HTERT RPE-1 (cell line): ENCODE data around the gene MAMLD1.

ENCODE experiments used
- in situ Hi-C: fragments of 300-500 bp; cut with MboI; formaldehyde crosslinking; loops from 4 replicates; pipeline ENCODE4 v1.14.3; 2020; ENCODE audit warnings: low sequenced_read_pairs

MAMLD1 gene

GRCh38 chrX:150405576-150405975 is 42.5 kb downstream of the MAMLD1 start:
- in situ Hi-C loops, result no loop called here

GRCh38 chrX:150406596-150406995 is 43.5 kb downstream of the MAMLD1 start:
- in situ Hi-C loops, result no loop called here

- in situ Hi-C loops, result no loop called here
Observed at GRCh38 chrX:150408007-150408406, 44.9 kb downstream of the MAMLD1 start.

GRCh38 chrX:150408561-150408960 is 45.4 kb downstream of the MAMLD1 start:
- in situ Hi-C loops, result no loop called here

GRCh38 chrX:150409486-150409885 is 46.4 kb downstream of the MAMLD1 start:
- in situ Hi-C loops, result no loop called here

- in situ Hi-C loops, result no loop called here
Observed at GRCh38 chrX:150409964-150410363, 46.8 kb downstream of the MAMLD1 start.

GRCh38 chrX:150410513-150410912 is 47.4 kb downstream of the MAMLD1 start:
- in situ Hi-C loops, result no loop called here

- in situ Hi-C loops, result no loop called here
Observed at GRCh38 chrX:150411656-150412055, 48.5 kb downstream of the MAMLD1 start.

GRCh38 chrX:150414228-150414627 is 51.1 kb downstream of the MAMLD1 start:
- in situ Hi-C loops, result no loop called here

GRCh38 chrX:150416469-150416868 is 53.4 kb downstream of the MAMLD1 start:
- in situ Hi-C loops, result no loop called here

GRCh38 chrX:150421816-150422215 is 58.7 kb downstream of the MAMLD1 start:
- in situ Hi-C loops, result no loop called here

GRCh38 chrX:150429594-150429993 is 66.5 kb downstream of the MAMLD1 start:
- in situ Hi-C loops, result no loop called here

GRCh38 chrX:150436195-150436594 is 73.1 kb downstream of the MAMLD1 start:
- in situ Hi-C loops, result no loop called here

- in situ Hi-C loops, result no loop called here
Observed at GRCh38 chrX:150438165-150438564, 75.0 kb downstream of the MAMLD1 start.

GRCh38 chrX:150446151-150446550 is 83.0 kb downstream of the MAMLD1 start:
- in situ Hi-C loops, result no loop called here

GRCh38 chrX:150446995-150447394 is 83.9 kb downstream of the MAMLD1 start:
- in situ Hi-C loops, result no loop called here

GRCh38 chrX:150449313-150449712 is 86.2 kb downstream of the MAMLD1 start:
- in situ Hi-C loops, result no loop called here

- in situ Hi-C loops, result no loop called here
Observed at GRCh38 chrX:150450519-150451177, 87.5 kb downstream of the MAMLD1 start.

- in situ Hi-C loops, result no loop called here
Observed at GRCh38 chrX:150451953-150452352, 88.8 kb downstream of the MAMLD1 start.

- in situ Hi-C loops, result no loop called here
Observed at GRCh38 chrX:150454083-150454482, 91.0 kb downstream of the MAMLD1 start.

- in situ Hi-C loops, result no loop called here
Observed at GRCh38 chrX:150454508-150455214, 91.5 kb downstream of the MAMLD1 start.

GRCh38 chrX:150455215-150455608 is 92.1 kb downstream of the MAMLD1 start:
- in situ Hi-C loops, result no loop called here

GRCh38 chrX:150456466-150456865 is 93.3 kb downstream of the MAMLD1 start:
- in situ Hi-C loops, result no loop called here
